ENCODE measurements around the gene CAMSAP1. TPM values are rescaled to one million over a fixed set of nuclear protein-coding genes. Genes with fewer than 3 reads are reported as not detected.

The CAMSAP1 gene
- polyA plus RNA-seq, 3 donors, result 0.71 to 9.0 (median 0.75) TPM

- H3K27ac ChIP-seq (ENCODE audit: low read depth in 1 of 2, low read length in 2 of 2), result peak overlapping the region in 1 of 2 donors; percentile 45
- H3K36me3 ChIP-seq (replicated peaks in 1 of 2; ENCODE audit: control insufficient read depth in 1 of 2, insufficient read depth in 2 of 2, low read length in 2 of 2), result peaks cover 37 to 49% of the 10 kb centered on the region in 2 donors
- H3K27me3 ChIP-seq (ENCODE audit: control insufficient read depth in 2 of 2, insufficient read depth in 2 of 2, low read length in 2 of 2), result no peaks in the 10 kb centered on the region
- Mint-ChIP-seq H3K27ac (peak overlapping the region in 5 of 7 donors; percentile 13 to 88 (median 75)), H3K4me3 (no peak overlapping the region), H3K27me3 (ENCODE audit: low read depth in 3 of 3) (peaks cover 0 to 2% (median 0%) of the 10 kb centered on the region in 3 donors), H3K4me1 (peaks cover 16% of the 10 kb centered on the region), H3K9me3 (peaks cover 0 to 3% (median 0%) of the 10 kb centered on the region in 7 donors), H3K36me3 (peaks cover 41 to 74% of the 10 kb centered on the region in 2 donors)
- no peak for TF ChIP-seq CTCF (IDR thresholded peaks at IDR 0.05)
- intact Hi-C loops (cut with micrococcal nuclease), result no loop called here
- no peaks in the 10 kb centered on the region for H3K79me2 ChIP-seq (ENCODE audit: insufficient read depth, low read length)
- DNase-seq, result no peak
- WGBS (ENCODE audit: insufficient coverage), result 96% methylated on average over 27 of the region's 27 CpGs
- H4K20me1 ChIP-seq (ENCODE audit: insufficient read depth, low read length), result peaks cover 53% of the 10 kb centered on the region
- H2AFZ ChIP-seq (ENCODE audit: insufficient read depth, low read depth, low read length, poor library complexity, severe bottlenecking), result no peak overlapping the region
- no peak overlapping the region for H3K4me3 ChIP-seq (replicated peaks in 1 of 3; ENCODE audit: low read depth in 2 of 3, low read length in 3 of 3)
- H3K4me2 ChIP-seq (replicated peaks; ENCODE audit: extremely low read depth, low read length, poor library complexity, severe bottlenecking), result no peak overlapping the region
- H3K9me3 ChIP-seq (replicated peaks in 1 of 2; ENCODE audit: control insufficient read depth in 1 of 2, insufficient read depth in 1 of 2, low read length in 2 of 2), result no peaks in the 10 kb centered on the region
- peaks cover 15 to 18% of the 10 kb centered on the region in 2 donors for H3K4me1 ChIP-seq (ENCODE audit: control insufficient read depth in 1 of 2, insufficient read depth in 2 of 2, low read length in 2 of 2)
- H3K9ac ChIP-seq (ENCODE audit: insufficient read depth, low read length, poor library complexity, severe bottlenecking), result no peak overlapping the region
Observed at GRCh38 chr9:135928731-135929655, 21.6 kb upstream of the CAMSAP1 start.

- Histone ChIP-seq H4K20me1 (ENCODE audit: insufficient read depth, low read length) (peaks cover 48% of the 10 kb centered on the region), H3K36me3 (replicated peaks in 1 of 2; ENCODE audit: control insufficient read depth in 1 of 2, insufficient read depth in 2 of 2, low read length in 2 of 2) (peaks cover 29 to 46% of the 10 kb centered on the region in 2 donors), H2AFZ (ENCODE audit: insufficient read depth, low read depth, low read length, poor library complexity, severe bottlenecking) (no peak overlapping the region), H3K27me3 (ENCODE audit: control insufficient read depth in 2 of 2, insufficient read depth in 2 of 2, low read length in 2 of 2) (no peaks in the 10 kb centered on the region), H3K9me3 (replicated peaks in 1 of 2; ENCODE audit: control insufficient read depth in 1 of 2, insufficient read depth in 1 of 2, low read length in 2 of 2) (no peaks in the 10 kb centered on the region), H3K4me2 (replicated peaks; ENCODE audit: extremely low read depth, low read length, poor library complexity, severe bottlenecking) (no peak overlapping the region), H3K4me3 (replicated peaks in 1 of 3; ENCODE audit: low read depth in 2 of 3, low read length in 3 of 3) (no peak overlapping the region), H3K9ac (ENCODE audit: insufficient read depth, low read length, poor library complexity, severe bottlenecking) (no peak overlapping the region), H3K4me1 (ENCODE audit: control insufficient read depth in 1 of 2, insufficient read depth in 2 of 2, low read length in 2 of 2) (peaks cover 15 to 18% of the 10 kb centered on the region in 2 donors), H3K27ac (ENCODE audit: low read depth in 1 of 2, low read length in 2 of 2) (peak overlapping the region in 1 of 2 donors; percentile 89), H3K79me2 (ENCODE audit: insufficient read depth, low read length) (no peaks in the 10 kb centered on the region)
- Mint-ChIP-seq H3K9me3 (peaks cover 0 to 3% (median 0%) of the 10 kb centered on the region in 7 donors), H3K4me3 (no peak overlapping the region), H3K27ac (peak overlapping the region; percentile 16 to 89 (median 74)), H3K4me1 (peaks cover 16% of the 10 kb centered on the region), H3K36me3 (peaks cover 35 to 70% of the 10 kb centered on the region in 2 donors), H3K27me3 (ENCODE audit: low read depth in 3 of 3) (peaks cover 0 to 2% (median 0%) of the 10 kb centered on the region in 3 donors)
- TF ChIP-seq CTCF (IDR thresholded peaks at IDR 0.05), result no peak
- intact Hi-C loops (cut with micrococcal nuclease), result no loop called here
- DNase-seq, result no peak
- WGBS (ENCODE audit: insufficient coverage), result 92% methylated on average over 18 of the region's 23 CpGs
Observed at GRCh38 chr9:135928074-135928730, 20.9 kb upstream of the CAMSAP1 start.

All from CD14-positive monocyte (primary cell).